Esophagus (tissue), 2 donors: ENCODE data around the gene RNASE4. TPM values are rescaled to one million over a fixed set of nuclear protein-coding genes. Genes with fewer than 3 reads are reported as not detected.
"Not testable (repeated sequence)": the region's sequence is repeated elsewhere in the genome, so short reads cannot be mapped to it uniquely, and the experiment has no call there.

Source experiments
- H3K27ac ChIP-seq, 2 donors: one replicate each; pipeline ENCODE4 v1.5.1; 2013; ENCODE audit warnings: low read depth in 2 of 2, mild to moderate bottlenecking in 2 of 2, inconsistent platforms in 1 of 2, low read length in 1 of 2, moderate library complexity in 1 of 2
- H3K27me3 ChIP-seq, 2 donors: one replicate each; pipeline ENCODE4 v1.6.1; 2013; ENCODE audit warnings: low read length in 2 of 2, control low read depth in 1 of 2, mild to moderate bottlenecking in 1 of 2; ENCODE audit not compliant: insufficient read depth in 2 of 2, control insufficient read depth in 1 of 2
- H3K36me3 ChIP-seq, 2 donors: one replicate each; pipeline ENCODE4 v1.6.1; 2013; ENCODE audit warnings: low read length in 1 of 2; ENCODE audit not compliant: control insufficient read depth in 2 of 2, insufficient read depth in 2 of 2
- H3K4me1 ChIP-seq, 2 donors: one replicate each; pipeline ENCODE4 v1.6.1; 2013; ENCODE audit warnings: low read length in 1 of 2; ENCODE audit not compliant: control insufficient read depth in 2 of 2, insufficient read depth in 2 of 2
- H3K4me3 ChIP-seq, 2 donors: one replicate each; pipeline ENCODE4 v1.5.1; 2013; ENCODE audit warnings: low read length in 2 of 2, mild to moderate bottlenecking in 2 of 2, low read depth in 1 of 2, moderate library complexity in 1 of 2
- H3K9me3 ChIP-seq, 2 donors: one replicate each; pipeline ENCODE4 v1.6.1; 2013; ENCODE audit warnings: mild to moderate bottlenecking in 2 of 2, low read depth in 1 of 2, low read length in 1 of 2, moderate library complexity in 1 of 2; ENCODE audit not compliant: control insufficient read depth in 2 of 2, insufficient read depth in 1 of 2
- WGBS, 2 donors: extraction: QIAGEN DNeasy Blood & Tissue Kit; methylation state at CpG; one replicate each; pipeline ENCODE4 v1.1.7; 2013; 5-methylcytosine and 5-hydroxymethylcytosine counted together
- polyA plus RNA-seq, 2 donors: library from polyadenylated mRNA; stranded (reverse); fragments of 200-250 nt; gene quantifications; one replicate each; pipeline ENCODE4 v1.2.3, GENCODE V29; 2013
- donor health status: healthy with polysubstance abuse.
- donor health status: Bipolar disorder and iron deficiency.

RNASE4 gene
- polyA plus RNA-seq, 2 donors, result 4.4 to 18.6 TPM

GRCh38 chr14:20657216-20658211 lies 26.8 kb upstream of the RNASE4 start:
- Histone ChIP-seq H3K27ac (no peak overlapping the region), H3K36me3 (no peaks in the 10 kb centered on the region), H3K27me3 (peaks cover 5 to 10% of the 10 kb centered on the region in 2 donors), H3K9me3 (no peaks in the 10 kb centered on the region), H3K4me1 (no peaks in the 10 kb centered on the region), H3K4me3 (no peak overlapping the region)
- 26 to 30% methylated on average over 28 of the region's 28 CpGs for WGBS, 2 donors

DNA sequence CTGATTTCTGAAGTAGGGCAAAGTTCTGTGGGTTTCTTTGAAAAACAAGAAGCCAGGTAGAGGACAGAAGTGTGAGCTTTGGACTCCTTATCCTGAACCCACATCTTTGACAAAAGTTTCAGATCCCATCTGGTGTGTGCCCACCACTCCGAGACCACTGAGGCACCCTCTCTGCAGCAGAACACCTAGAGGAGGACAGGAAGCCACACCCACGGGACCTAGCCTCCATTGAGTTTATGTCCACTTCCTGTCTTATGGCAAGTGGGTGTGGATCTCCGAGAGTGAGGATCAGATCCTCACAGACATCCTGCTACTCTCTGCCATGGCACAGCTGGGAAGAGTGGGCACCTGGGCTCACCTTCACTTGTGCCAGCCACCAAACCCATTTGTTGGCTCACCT lies 26.1 kb upstream of the RNASE4 start:
- Histone ChIP-seq H3K9me3 (no peaks in the 10 kb centered on the region), H3K27me3 (peaks cover 5 to 8% of the 10 kb centered on the region in 2 donors)
- 59 to 66% methylated on average over 3 of the region's 3 CpGs for WGBS, 2 donors

GRCh38 chr14:20659336-20659735 lies 25.0 kb upstream of the RNASE4 start:
- 63 to 68% methylated on average over 6 of the region's 6 CpGs for WGBS, 2 donors
- Histone ChIP-seq H3K27ac (no peak overlapping the region), H3K4me1 (peaks cover 3 to 5% of the 10 kb centered on the region in 2 donors), H3K27me3 (peaks cover 0 to 5% of the 10 kb centered on the region in 2 donors), H3K36me3 (no peaks in the 10 kb centered on the region), H3K9me3 (no peaks in the 10 kb centered on the region), H3K4me3 (no peak overlapping the region)

More for the DNA sequence above, 26.1 kb upstream of the RNASE4 start:
- Histone ChIP-seq H3K36me3 (no peaks in the 10 kb centered on the region), H3K4me1 (peaks cover under 1% of the 10 kb centered on the region in 2 donors), H3K27ac (no peak overlapping the region), H3K4me3 (no peak overlapping the region)

DNA sequence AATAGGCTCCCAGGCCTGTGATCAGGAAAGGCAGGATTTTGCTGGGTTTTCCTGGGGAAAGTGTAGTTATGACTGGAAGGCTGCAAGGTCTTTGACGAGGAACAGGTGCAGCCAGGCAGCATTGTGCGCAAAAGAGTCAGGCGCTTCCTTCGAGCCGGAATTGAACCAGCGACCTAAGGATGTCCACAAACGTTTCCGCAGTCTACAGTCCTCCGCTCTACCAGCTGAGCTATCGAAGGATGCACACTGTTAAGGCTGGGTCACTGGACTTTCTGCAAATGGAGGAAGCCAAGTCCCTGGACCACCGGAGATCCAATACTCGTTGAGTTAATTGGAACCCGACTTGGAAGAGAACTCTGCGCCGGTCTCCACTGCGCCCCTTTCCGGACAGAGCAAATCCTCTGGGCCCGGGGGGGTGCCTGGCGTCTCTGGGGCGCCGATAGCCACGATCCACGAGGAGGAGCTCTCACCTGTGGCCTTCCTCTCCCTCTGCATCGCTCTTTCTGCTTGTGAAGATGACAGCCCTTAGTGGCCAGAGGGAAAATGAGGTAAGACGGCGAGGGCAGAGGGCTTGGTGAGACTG lies 24.5 kb upstream of the RNASE4 start:
- Histone ChIP-seq H3K27me3 (peaks cover 0 to 5% of the 10 kb centered on the region in 2 donors), H3K27ac (no peak overlapping the region), H3K4me1 (peaks cover 3 to 5% of the 10 kb centered on the region in 2 donors), H3K36me3 (no peaks in the 10 kb centered on the region), H3K9me3 (no peaks in the 10 kb centered on the region), H3K4me3 (no peak overlapping the region)
- 54 to 55% methylated on average over 26 of the region's 26 CpGs for WGBS, 2 donors

DNA sequence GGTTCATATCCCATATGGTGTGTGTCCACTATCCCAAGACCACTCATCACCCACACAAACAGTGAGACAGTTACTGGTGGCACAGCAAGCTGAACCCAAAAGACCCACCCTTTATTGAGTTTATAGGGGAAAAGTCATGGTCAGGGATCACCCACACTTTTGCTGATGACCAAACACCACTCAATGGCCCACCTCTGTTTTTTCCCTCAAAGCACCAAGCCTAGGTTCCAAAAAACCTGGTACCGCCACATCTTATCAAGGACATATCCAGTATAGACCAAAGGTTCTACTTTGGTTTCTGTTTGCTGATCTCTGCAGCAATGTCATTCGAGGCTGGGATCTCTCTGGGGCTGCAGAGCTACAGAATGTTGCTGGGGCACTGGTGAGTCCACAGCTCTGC lies 23.2 kb upstream of the RNASE4 start:
- no peak overlapping the region for H3K4me3 ChIP-seq
- peaks cover 3 to 5% of the 10 kb centered on the region in 2 donors for H3K4me1 ChIP-seq
- no peaks in the 10 kb centered on the region for H3K9me3 ChIP-seq
- H3K27ac ChIP-seq, result no peak overlapping the region
- WGBS, 2 donors, result 67 to 69% methylated on average over 2 of the region's 2 CpGs
- no peaks in the 10 kb centered on the region for H3K36me3 ChIP-seq
- peaks cover 0 to 4% of the 10 kb centered on the region in 2 donors for H3K27me3 ChIP-seq

GRCh38 chr14:20662968-20663732 lies 21.2 kb upstream of the RNASE4 start:
- Histone ChIP-seq H3K9me3 (no peaks in the 10 kb centered on the region), H3K27ac (no peak overlapping the region), H3K27me3 (no peaks in the 10 kb centered on the region), H3K4me3 (peak overlapping the region in 1 of 2 donors; percentile 13), H3K36me3 (no peaks in the 10 kb centered on the region), H3K4me1 (peaks cover 3 to 5% of the 10 kb centered on the region in 2 donors)
- WGBS, 2 donors, result 5 to 9% methylated on average over 31 of the region's 31 CpGs

- H3K4me3 ChIP-seq, H3K27me3 ChIP-seq, H3K36me3 ChIP-seq, H3K9me3 ChIP-seq, H3K27ac ChIP-seq, H3K4me1 ChIP-seq: not testable (repeated sequence)
- WGBS, 2 donors, result 81 to 86% methylated on average over 7 of the region's 7 CpGs
These were observed 17.9 kb upstream of the RNASE4 start for GRCh38 chr14:20666400-20666961.

- WGBS, 2 donors, result 72 to 74% methylated on average over 2 of the region's 2 CpGs
- H3K4me3 ChIP-seq, result no peak overlapping the region
- H3K4me1 ChIP-seq, result peaks cover 3 to 5% of the 10 kb centered on the region in 2 donors
- no peak overlapping the region for H3K27ac ChIP-seq
- H3K9me3 ChIP-seq, result no peaks in the 10 kb centered on the region
- H3K27me3 ChIP-seq, result no peaks in the 10 kb centered on the region
- H3K36me3 ChIP-seq, result no peaks in the 10 kb centered on the region
These were observed 16.4 kb upstream of the RNASE4 start for GRCh38 chr14:20667957-20668356.

DNA sequence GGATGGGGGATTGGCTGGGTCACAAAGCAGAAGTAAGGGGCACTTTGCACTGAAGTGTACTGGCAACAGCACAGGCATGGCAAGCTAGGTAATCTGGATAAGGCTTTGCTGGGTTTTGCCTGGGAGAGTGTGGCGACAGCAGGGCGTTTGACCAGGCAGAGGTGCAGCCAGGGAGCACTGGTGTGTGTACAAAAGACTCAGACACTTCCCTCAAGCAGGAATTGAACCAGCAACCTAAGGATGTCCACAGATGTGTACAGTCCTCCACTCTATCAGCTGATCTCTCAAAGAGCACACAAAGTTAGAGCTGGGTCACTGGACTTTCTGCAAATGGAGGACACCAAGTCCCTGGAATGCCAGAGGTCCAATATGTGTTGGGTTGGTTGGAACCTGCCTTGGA lies 15.4 kb upstream of the RNASE4 start:
- WGBS, 2 donors, result 86 to 88% methylated on average over 2 of the region's 2 CpGs
- Histone ChIP-seq H3K4me1 (no peaks in the 10 kb centered on the region), H3K4me3 (no peak overlapping the region), H3K9me3 (no peaks in the 10 kb centered on the region), H3K36me3 (no peaks in the 10 kb centered on the region), H3K27ac (no peak overlapping the region), H3K27me3 (no peaks in the 10 kb centered on the region)
